GM12878 (cell line): ENCODE data around the gene SSRP1. TPM values are rescaled to one million over a fixed set of nuclear protein-coding genes. Genes with fewer than 3 reads are reported as not detected.

Source experiments
- ATAC-seq: fragments of 200-7000 bp; cut with Tn5 transposase; 3 replicates; pipeline ENCODE4 v1.9.1; 2020; ENCODE audit warnings: mild to moderate bottlenecking, moderate library complexity
- BruUV-seq: library from RNA; stranded (reverse); fragments of 400-500 nt; replicated peaks from 2 replicates; lab custom pipeline; 2021; lab: Mats Ljungman, UMichigan
- CTCF ChIA-PET: fragments of 300-600 bp; sonication (Branson Sonifier 250); formaldehyde crosslinking; extraction: SDS; loops from one replicate; lab custom pipeline; 2021; ENCODE audit warnings: inconsistent platforms; lab: Yijun Ruan, JAX
- POLR2A ChIA-PET: fragments of 350-600 bp; formaldehyde crosslinking; extraction: SDS; loops from one replicate; lab custom pipeline; 2021; ENCODE audit warnings: inconsistent platforms; lab: Charles Lee
- RAD21 ChIA-PET: fragments of 300-600 bp; sonication (Branson Sonifier 250); formaldehyde crosslinking; loops from one replicate; lab custom pipeline; 2023; ENCODE audit warnings: antibody characterized with exemption; ENCODE audit not compliant: unreplicated experiment; lab: Charles Lee
- SMC1A ChIA-PET: fragments of 300-600 bp; sonication (Branson Sonifier 250); formaldehyde crosslinking; loops from one replicate; lab custom pipeline; 2023; ENCODE audit not compliant: unreplicated experiment, uncharacterized antibody; lab: Charles Lee
- DNase-seq: peaks from one replicate; pipeline ENCODE4 v3.0.0-alpha.2; 2011; ENCODE audit warnings: low read depth, low spot score
- FAIRE-seq: peaks from 3 replicates; lab custom pipeline; 2011; peaks lifted over from hg19 to GRCh38; lab: Jason Lieb, UNC
- H2AFZ ChIP-seq: 2 replicates; pipeline ENCODE4 v1.6.0; 2011; ENCODE audit warnings: low read depth, low read length, control low read depth; ENCODE audit not compliant: control insufficient read depth
- H3K27ac ChIP-seq: 2 replicates; pipeline ENCODE4 v1.5.1; 2011; ENCODE audit warnings: control low read depth; ENCODE audit not compliant: control insufficient read depth, insufficient read depth
- H3K27me3 ChIP-seq, 2 experiments: replicated peaks in 1 of 2; 2 replicates each; pipeline versions ENCODE4 v1.6.0 to v1.6.1; 2011; ENCODE audit warnings: low read length in 1 of 2; ENCODE audit not compliant: control insufficient read depth in 2 of 2, insufficient read depth in 2 of 2
- H3K36me3 ChIP-seq, 2 experiments: 2 replicates each; pipeline ENCODE4 v1.5.1; 2011; ENCODE audit warnings: low read length in 1 of 2; ENCODE audit not compliant: control insufficient read depth in 2 of 2, insufficient read depth in 2 of 2
- H3K4me1 ChIP-seq: 2 replicates; pipeline ENCODE4 v1.6.1; 2011; ENCODE audit warnings: mild to moderate bottlenecking, low read length, moderate library complexity, mixed read lengths; ENCODE audit not compliant: control insufficient read depth, insufficient read depth
- H3K4me2 ChIP-seq: 2 replicates; pipeline ENCODE4 v1.6.0; 2011; ENCODE audit warnings: control low read depth; ENCODE audit not compliant: control insufficient read depth, insufficient read depth
- H3K4me3 ChIP-seq: fragments of 200-600 bp; sonication (generic); 2 replicates; pipeline ENCODE4 v1.5.1; 2016
- H3K79me2 ChIP-seq: 2 replicates; pipeline ENCODE4 v1.6.0; 2011; ENCODE audit warnings: low read length; ENCODE audit not compliant: control insufficient read depth, insufficient read depth
- H3K9ac ChIP-seq: 2 replicates; pipeline ENCODE4 v1.8.0; 2011; ENCODE audit warnings: low read length, control low read depth, mixed read lengths; ENCODE audit not compliant: control insufficient read depth, insufficient read depth
- H3K9me3 ChIP-seq: replicated peaks from 3 replicates; pipeline ENCODE4 v1.5.1; 2011; ENCODE audit warnings: mild to moderate bottlenecking, low read length; ENCODE audit not compliant: control insufficient read depth, insufficient read depth
- H4K20me1 ChIP-seq: 2 replicates; pipeline ENCODE4 v1.6.0; 2011; ENCODE audit not compliant: control insufficient read depth, insufficient read depth
- EP300 ChIP-seq, 2 experiments: fragments of 150-350 bp in 1 of 2; IDR thresholded peaks; 2 replicates each; pipeline ENCODE4 v1.6.1; 2011 to 2012; ENCODE audit warnings: low read depth in 2 of 2, low read length in 2 of 2, borderline replicate concordance in 1 of 2, improper control_type of control experiment in 1 of 2, inconsistent platforms in 1 of 2; ENCODE audit not compliant: control insufficient read depth in 1 of 2
- FOXK2 ChIP-seq: fragments of 450-650 bp; IDR thresholded peaks from 2 replicates; pipeline ENCODE4 v1.6.1; 2017; ENCODE audit warnings: mild to moderate bottlenecking, moderate library complexity
- SMARCA5 ChIP-seq: fragments of 450-650 bp; IDR thresholded peaks from 2 replicates; pipeline ENCODE4 v1.6.1; 2017; ENCODE audit warnings: mild to moderate bottlenecking
- WGBS: methylation state at CpG from one replicate; pipeline ENCODE4 v1.1.6; 2016; ENCODE audit warnings: low lambda C conversion rate; ENCODE audit not compliant: insufficient replicate concordance, insufficient coverage; ENCODE audit errors: missing lambda C conversion rate; 5-methylcytosine and 5-hydroxymethylcytosine counted together
- in situ Hi-C: fragments of 300-500 bp; cut with MboI; formaldehyde crosslinking; loops from 9 replicates; pipeline ENCODE4 v1.14.3; 2018; ENCODE audit warnings: mixed read lengths
- intact Hi-C: fragments of 100-400 bp; cut with micrococcal nuclease; formaldehyde crosslinking; loops from one replicate; pipeline ENCODE4 v1.14.2; 2022; ENCODE audit not compliant: unreplicated experiment
- polyA plus RNA-seq, 11 experiments: library from polyadenylated mRNA; depleted of rRNA in 4 of 11; unstranded in 6 of 11; stranded (reverse) in 5 of 11; fragments of >200 nt; fragmentation: Nextera tagmentation in 4 of 11; fragmentation: Illumina TruSeq in 1 of 11; extraction: Ambion mirVana in 4 of 11; extraction: Trizol in 1 of 11; gene quantifications; 1 replicate in 1 of 11; 2 replicates in 10 of 11; pipeline versions ENCODE4 v1.2.1 to v1.2.3, GENCODE V29; 2011 to 2016; ENCODE audit warnings: inconsistent platforms in 2 of 11, missing spikeins in 2 of 11, low read depth in 1 of 11
- total RNA-seq, 4 experiments: library from RNA; depleted of rRNA in 3 of 4; stranded (reverse); fragments of >200 nt in 3 of 4; fragmentation: Illumina TruSeq in 1 of 4; extraction: Trizol in 1 of 4; gene quantifications; 2 replicates each; pipeline versions ENCODE4 v1.2.1 to v1.2.3, GENCODE V29; 2013 to 2021
- TF ChIP-seq, protein P1 (sequence below): fragments of 450-650 bp; formaldehyde crosslinking; IDR thresholded peaks from 2 replicates; pipeline ENCODE4 v1.5.0; 2022; ENCODE audit warnings: mild to moderate bottlenecking, missing genetic modification characterization

Gene SSRP1
- total and polyA plus RNA-seq, 10 of the 15 experiments (the other 5 are each of a cell fraction or from before 2014, with no cell fraction given), result 73.6 to 279 (median 138) TPM

DNA sequence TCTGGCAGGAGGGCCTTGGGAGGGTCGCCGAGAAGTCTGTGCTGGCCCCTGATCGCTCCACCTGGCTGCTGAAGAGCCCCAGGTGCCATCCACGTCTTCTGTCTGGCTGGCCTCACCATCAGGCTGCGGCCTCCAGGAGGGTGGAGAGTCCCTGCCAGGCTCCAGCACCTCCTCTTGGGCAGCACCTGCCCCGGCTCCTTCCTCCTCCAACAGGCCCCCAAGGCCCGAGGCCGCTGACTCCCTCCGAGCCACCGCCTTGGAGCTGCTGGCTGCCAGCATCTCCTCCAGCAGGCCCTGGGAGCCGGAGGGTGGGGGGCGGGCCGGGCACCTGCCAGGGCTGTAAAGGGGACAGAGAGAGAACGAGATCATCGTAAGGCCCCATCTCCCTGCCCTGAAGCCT is 33.2 kb downstream of the SSRP1 start:
- no peak for FAIRE-seq
- no peak for DNase-seq
- in situ Hi-C loops, result no loop called here
- no peak for TF ChIP-seq SMARCA5
- no peak for TF ChIP-seq FOXK2
- TF ChIP-seq, protein P1, sequence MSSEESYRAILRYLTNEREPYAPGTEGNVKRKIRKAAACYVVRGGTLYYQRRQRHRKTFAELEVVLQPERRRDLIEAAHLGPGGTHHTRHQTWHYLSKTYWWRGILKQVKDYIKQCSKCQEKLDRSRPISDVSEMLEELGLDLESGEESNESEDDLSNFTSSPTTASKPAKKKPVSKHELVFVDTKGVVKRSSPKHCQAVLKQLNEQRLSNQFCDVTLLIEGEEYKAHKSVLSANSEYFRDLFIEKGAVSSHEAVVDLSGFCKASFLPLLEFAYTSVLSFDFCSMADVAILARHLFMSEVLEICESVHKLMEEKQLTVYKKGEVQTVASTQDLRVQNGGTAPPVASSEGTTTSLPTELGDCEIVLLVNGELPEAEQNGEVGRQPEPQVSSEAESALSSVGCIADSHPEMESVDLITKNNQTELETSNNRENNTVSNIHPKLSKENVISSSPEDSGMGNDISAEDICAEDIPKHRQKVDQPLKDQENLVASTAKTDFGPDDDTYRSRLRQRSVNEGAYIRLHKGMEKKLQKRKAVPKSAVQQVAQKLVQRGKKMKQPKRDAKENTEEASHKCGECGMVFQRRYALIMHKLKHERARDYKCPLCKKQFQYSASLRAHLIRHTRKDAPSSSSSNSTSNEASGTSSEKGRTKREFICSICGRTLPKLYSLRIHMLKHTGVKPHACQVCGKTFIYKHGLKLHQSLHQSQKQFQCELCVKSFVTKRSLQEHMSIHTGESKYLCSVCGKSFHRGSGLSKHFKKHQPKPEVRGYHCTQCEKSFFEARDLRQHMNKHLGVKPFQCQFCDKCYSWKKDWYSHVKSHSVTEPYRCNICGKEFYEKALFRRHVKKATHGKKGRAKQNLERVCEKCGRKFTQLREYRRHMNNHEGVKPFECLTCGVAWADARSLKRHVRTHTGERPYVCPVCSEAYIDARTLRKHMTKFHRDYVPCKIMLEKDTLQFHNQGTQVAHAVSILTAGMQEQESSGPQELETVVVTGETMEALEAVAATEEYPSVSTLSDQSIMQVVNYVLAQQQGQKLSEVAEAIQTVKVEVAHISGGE (CRISPR knock-in tag), result no peak
- no peak for TF ChIP-seq EP300 (IDR thresholded peaks at IDR 0.05; ENCODE audit: borderline replicate concordance in 1 of 2, control insufficient read depth in 1 of 2, low read depth in 2 of 2, low read length in 2 of 2)
- ChIA-PET RAD21 (no interaction called here), SMC1A (no interaction called here), CTCF (no interaction called here), POLR2A (no interaction called here)
- 82% methylated on average over 11 of the region's 15 CpGs for WGBS
- no peak overlapping the region for H3K27ac ChIP-seq
- no peak for ATAC-seq
- no peak overlapping the region for H3K4me3 ChIP-seq
- H3K27me3 ChIP-seq, result no peaks in the 10 kb centered on the region
- intact Hi-C loops, result no loop called here
- 0 out of 2 replicates have a peak, but pooled peaks cover 3% of the 10 kb centered on the region for H3K4me1 ChIP-seq
- no peaks in the 10 kb centered on the region for H4K20me1 ChIP-seq
- H3K9ac ChIP-seq, result no peak overlapping the region
- no peaks in the 10 kb centered on the region; the same call in 2 of the 3 replicates for H3K9me3 ChIP-seq
- no peak overlapping the region for H3K4me2 ChIP-seq
- H2AFZ ChIP-seq, result no peak overlapping the region
- no peaks in the 10 kb centered on the region for H3K79me2 ChIP-seq
- BruUV-seq, result no TSS peak
- no peaks in the 10 kb centered on the region; a peak in 2 of 4 replicates for H3K36me3 ChIP-seq
